ENCODE results near the gene CTNND2.

The CTNND2 gene

DNA sequence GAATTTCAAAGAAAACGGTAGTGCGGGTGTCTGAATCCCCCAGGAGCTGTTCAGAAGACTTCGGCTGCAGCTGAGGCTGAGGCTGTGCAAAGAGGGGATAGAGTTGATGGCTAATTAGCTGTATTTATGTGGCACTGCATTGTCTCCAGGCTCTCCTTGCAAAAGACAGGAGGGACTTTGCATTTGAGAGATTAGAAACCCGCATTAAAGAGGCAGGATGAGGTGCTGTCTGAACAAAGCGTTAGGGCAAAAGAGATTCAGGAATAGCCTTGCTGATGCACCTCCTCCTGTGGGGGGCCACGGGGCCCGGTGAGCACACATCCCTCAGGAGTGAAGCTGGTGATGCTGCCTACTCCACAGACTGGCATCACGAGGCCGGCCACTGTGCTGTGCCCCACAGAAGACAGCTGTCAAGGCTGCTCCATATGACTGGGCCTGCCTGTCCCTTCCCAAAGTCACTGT, 799.6 kb downstream of the CTNND2 start:
- no peak overlapping the region for H3K4me3 ChIP-seq (ENCODE audit: low read depth, low read length)
- no peak for DNase-seq (ENCODE audit: low read depth)
- TF ChIP-seq, protein P1, sequence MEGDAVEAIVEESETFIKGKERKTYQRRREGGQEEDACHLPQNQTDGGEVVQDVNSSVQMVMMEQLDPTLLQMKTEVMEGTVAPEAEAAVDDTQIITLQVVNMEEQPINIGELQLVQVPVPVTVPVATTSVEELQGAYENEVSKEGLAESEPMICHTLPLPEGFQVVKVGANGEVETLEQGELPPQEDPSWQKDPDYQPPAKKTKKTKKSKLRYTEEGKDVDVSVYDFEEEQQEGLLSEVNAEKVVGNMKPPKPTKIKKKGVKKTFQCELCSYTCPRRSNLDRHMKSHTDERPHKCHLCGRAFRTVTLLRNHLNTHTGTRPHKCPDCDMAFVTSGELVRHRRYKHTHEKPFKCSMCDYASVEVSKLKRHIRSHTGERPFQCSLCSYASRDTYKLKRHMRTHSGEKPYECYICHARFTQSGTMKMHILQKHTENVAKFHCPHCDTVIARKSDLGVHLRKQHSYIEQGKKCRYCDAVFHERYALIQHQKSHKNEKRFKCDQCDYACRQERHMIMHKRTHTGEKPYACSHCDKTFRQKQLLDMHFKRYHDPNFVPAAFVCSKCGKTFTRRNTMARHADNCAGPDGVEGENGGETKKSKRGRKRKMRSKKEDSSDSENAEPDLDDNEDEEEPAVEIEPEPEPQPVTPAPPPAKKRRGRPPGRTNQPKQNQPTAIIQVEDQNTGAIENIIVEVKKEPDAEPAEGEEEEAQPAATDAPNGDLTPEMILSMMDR (conservative IDR thresholded peaks at IDR 0.05; ENCODE audit: low read depth, low read length): no peak

DNA sequence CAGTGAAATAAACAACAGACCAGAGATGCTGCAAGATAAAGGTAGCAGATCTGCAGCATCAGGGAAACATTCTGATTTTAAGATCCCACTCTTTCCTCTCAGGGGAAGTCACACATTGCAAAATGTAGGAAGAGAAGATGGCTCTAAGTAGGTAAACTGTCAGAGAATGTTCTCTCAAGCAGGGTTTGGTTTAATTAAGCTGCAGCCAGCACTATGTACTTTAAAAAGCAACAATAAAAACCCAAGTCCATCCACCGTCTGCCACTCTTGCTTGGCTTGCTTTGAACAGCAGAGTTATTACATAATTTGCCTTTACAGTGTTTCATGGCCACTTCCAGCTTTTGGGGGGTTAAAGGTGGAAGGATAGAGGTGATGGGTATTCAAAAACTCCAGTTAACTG, 800.0 kb downstream of the CTNND2 start:
- TF ChIP-seq, protein P1 (conservative IDR thresholded peaks at IDR 0.05; ENCODE audit: low read depth, low read length): no peak
- DNase-seq (ENCODE audit: low read depth): no peak
- H3K4me3 ChIP-seq (ENCODE audit: low read depth, low read length): no peak overlapping the region

DNA sequence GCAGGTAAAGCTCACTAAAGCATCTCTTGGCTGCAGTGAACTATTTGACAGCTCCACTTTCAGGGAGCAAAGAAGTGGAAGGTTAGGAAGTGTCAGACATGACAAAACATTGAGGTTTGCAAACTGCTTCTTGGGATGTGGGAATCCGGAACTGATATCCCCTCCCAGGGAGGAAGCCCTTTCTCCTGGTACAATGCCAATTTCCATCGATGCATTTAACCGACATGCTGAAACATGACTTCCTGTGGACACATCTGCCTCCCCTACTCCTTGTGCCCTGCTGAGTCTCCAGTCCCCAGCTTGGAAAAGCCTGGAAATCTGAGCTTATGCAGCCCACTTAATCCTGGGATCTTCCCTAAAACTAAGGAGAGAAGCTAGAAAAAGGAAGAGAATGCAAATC, 820.1 kb downstream of the CTNND2 start:
- DNase-seq (ENCODE audit: low read depth): no peak
- no peak overlapping the region for H3K4me3 ChIP-seq (ENCODE audit: low read depth, low read length)
- TF ChIP-seq, protein P1 (conservative IDR thresholded peaks at IDR 0.05; ENCODE audit: low read depth, low read length): no peak

DNA sequence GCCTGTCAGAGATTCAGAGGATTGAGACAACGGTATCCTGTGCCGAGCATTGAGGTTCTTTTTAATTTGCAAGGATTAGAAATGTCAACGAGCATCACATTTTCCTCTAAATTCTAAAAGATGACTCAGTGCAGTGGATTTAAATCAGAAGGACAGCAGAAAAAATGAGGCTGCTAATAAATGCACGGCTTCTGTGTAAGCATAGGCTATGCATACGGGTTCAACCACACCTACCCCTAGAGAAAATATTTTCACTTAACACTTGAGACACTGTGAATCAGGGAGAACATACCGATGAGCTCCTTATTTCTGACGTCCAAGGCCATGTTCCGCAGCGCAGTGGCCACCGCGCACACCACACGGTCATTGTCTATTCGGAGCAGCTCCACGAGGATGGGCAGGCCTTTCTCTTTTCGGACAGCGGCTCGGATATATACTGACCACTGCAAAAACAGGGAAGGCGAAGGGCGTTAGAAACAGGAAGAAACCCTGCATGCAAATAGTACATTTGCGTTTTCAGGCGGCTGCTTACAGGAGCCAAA, 821.8 kb downstream of the CTNND2 start:
- no peak for DNase-seq (ENCODE audit: low read depth)
- H3K4me3 ChIP-seq (ENCODE audit: low read depth, low read length): no peak overlapping the region
- TF ChIP-seq, protein P1 (conservative IDR thresholded peaks at IDR 0.05; ENCODE audit: low read depth, low read length): no peak

DNA sequence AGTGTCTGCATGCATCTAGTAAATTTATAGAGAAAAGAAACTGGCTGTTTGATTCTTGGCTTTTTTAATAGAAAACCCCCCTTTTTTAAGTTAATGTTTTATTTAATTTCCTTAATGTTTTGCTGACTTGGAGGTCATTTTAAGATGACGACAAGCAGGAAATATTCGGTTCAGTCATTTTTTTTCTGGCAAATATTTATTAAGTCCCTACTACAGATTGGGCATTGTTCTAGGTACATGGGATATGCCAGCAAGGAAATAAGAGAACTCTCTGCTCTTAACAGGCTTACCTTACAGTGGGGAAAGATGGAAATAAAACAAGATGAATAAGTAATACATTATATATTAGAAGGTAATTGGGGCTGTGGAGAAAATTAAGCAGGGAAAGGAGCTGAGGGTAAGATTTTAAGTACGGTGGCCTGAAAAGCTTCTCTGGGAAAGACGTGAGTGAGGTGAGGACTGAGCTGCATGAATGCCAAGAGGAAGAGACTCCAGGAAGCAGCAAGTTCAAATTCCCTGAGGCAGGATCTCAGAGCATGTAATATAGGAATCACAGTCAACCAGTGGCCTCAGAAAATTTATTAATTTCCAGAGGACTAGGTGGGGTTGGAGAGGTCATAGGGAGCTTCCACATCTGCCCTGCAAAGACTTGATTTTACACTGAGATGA, 827.2 kb downstream of the CTNND2 start:
- TF ChIP-seq, protein P1 (conservative IDR thresholded peaks at IDR 0.05; ENCODE audit: low read depth, low read length): no peak
- H3K4me3 ChIP-seq (ENCODE audit: low read depth, low read length): no peak overlapping the region
- no peak for DNase-seq (ENCODE audit: low read depth)

DNA sequence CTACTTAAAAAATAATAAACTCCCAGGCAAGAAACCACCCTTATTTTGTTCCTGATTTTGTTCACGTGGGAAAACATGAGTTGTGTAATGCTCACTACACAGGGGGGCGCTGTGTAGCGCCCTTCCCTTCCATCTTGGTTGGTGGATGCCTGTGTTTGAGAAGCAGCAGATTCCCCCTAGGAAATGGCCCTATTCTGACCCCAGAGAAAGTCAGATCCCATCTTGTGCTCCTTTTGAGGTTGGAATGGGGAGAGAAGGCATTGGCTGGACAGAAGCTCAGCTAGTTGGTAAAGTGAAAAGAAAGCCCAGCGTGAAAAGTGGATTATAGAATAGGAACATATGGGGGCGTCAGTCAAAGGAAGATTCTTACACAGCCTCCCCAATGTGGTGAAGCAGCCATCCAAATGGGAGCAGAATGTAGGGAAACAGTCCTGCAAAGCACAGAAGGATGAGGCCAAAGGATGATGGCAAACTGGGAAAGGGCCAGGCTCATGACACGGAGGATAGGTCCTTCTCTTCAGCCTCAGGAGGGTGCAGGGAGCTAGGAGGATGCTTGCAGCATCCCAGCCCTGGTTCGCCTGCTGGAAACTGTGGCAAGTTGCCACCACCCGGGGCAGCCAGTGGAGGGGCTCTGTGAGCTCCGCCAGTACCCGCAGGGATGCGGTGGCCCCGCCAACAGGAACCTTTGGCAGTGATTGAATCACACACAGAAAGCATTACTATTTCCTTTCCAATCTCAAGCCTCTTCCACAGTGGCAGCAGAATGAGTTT, 829.0 kb downstream of the CTNND2 start:
- H3K4me3 ChIP-seq (ENCODE audit: low read depth, low read length): no peak overlapping the region
- DNase-seq (ENCODE audit: low read depth): no peak
- TF ChIP-seq, protein P1 (conservative IDR thresholded peaks at IDR 0.05; ENCODE audit: low read depth, low read length): no peak
